Activated CD8-positive, alpha-beta T cell treated with anti-CD3 and anti-CD28 coated beads for 36 hours (primary cell): ENCODE measurements around the gene SAFB2. TPM values are rescaled to one million over a fixed set of nuclear protein-coding genes. Genes with fewer than 3 reads are reported as not detected.

Experiments
- ATAC-seq: fragments of 200-7000 bp; cut with Tn5 transposase; one replicate; pipeline ENCODE4 v1.10.0; 2021; ENCODE audit warnings: mild to moderate bottlenecking, moderate library complexity
- CTCF ChIA-PET: fragments of 350-600 bp; sonication (Branson Sonifier 250); formaldehyde crosslinking; loops from one replicate; lab custom pipeline; 2021; ENCODE audit warnings: antibody characterized with exemption; lab: Charles Lee
- POLR2A ChIA-PET: fragments of 350-600 bp; sonication (Branson Sonifier 250); formaldehyde crosslinking; loops from one replicate; lab custom pipeline; 2021; ENCODE audit warnings: antibody characterized with exemption; lab: Charles Lee
- DNase-seq: peaks from one replicate; pipeline ENCODE4 v3.0.0-alpha.2; 2020
- H3K27ac Mint-ChIP-seq: one replicate; pipeline ENCODE4 v1.8.0; 2021; ENCODE audit warnings: mild to moderate bottlenecking, mixed read lengths
- H3K27me3 Mint-ChIP-seq: one replicate; pipeline ENCODE4 v1.8.0; 2021; ENCODE audit warnings: mixed read lengths
- H3K36me3 Mint-ChIP-seq: one replicate; pipeline ENCODE4 v1.8.0; 2021; ENCODE audit warnings: low read depth, mixed read lengths
- H3K4me1 Mint-ChIP-seq: one replicate; pipeline ENCODE4 v1.8.0; 2021; ENCODE audit warnings: low read depth, mixed read lengths
- H3K4me3 Mint-ChIP-seq: one replicate; pipeline ENCODE4 v1.8.0; 2021; ENCODE audit warnings: mild to moderate bottlenecking, moderate library complexity, mixed read lengths
- H3K9me3 Mint-ChIP-seq: one replicate; pipeline ENCODE4 v1.8.0; 2021; ENCODE audit warnings: mixed read lengths
- CTCF ChIP-seq: fragments of 200-600 bp; IDR thresholded peaks from one replicate; pipeline ENCODE4 v1.8.0; 2022; ENCODE audit warnings: antibody characterized with exemption, mild to moderate bottlenecking
- intact Hi-C: fragments of 100-400 bp; cut with micrococcal nuclease; formaldehyde crosslinking; loops from one replicate; pipeline ENCODE4 v1.10.0; 2022
- total RNA-seq, 2 experiments: library from RNA; stranded (reverse); gene quantifications; one replicate each; pipeline ENCODE4 v1.2.3, GENCODE V29; 2021

SAFB2 gene
- total RNA-seq, 2 experiments from 2014 or later = 70.8 to 78.0 TPM

- no peak for DNase-seq
- Mint-ChIP-seq H3K36me3 (peaks cover 75% of the 10 kb centered on the region), H3K4me3 (peak overlapping the region; percentile 100), H3K27me3 (no peaks in the 10 kb centered on the region), H3K4me1 (peaks cover 67% of the 10 kb centered on the region), H3K9me3 (no peaks in the 10 kb centered on the region), H3K27ac (peak overlapping the region; percentile 89)
- CTCF ChIA-PET = interaction anchor here (1.0 to 1.4 kb wide), 2 partner anchors 10 to 62 kb away, joined by 3 read pairs; no protein-coding TSS in a partner anchor
- intact Hi-C loops = no loop called here
- no peak for ATAC-seq
- POLR2A ChIA-PET = interaction anchor here (1.0 to 1.4 kb wide), 2 partner anchors 10 to 12 kb away, joined by 3 read pairs; no protein-coding TSS in a partner anchor
- no peak for TF ChIP-seq CTCF
Observed at GRCh38 chr19:5625641-5626040, 3.1 kb upstream of the SAFB2 start.

DNA sequence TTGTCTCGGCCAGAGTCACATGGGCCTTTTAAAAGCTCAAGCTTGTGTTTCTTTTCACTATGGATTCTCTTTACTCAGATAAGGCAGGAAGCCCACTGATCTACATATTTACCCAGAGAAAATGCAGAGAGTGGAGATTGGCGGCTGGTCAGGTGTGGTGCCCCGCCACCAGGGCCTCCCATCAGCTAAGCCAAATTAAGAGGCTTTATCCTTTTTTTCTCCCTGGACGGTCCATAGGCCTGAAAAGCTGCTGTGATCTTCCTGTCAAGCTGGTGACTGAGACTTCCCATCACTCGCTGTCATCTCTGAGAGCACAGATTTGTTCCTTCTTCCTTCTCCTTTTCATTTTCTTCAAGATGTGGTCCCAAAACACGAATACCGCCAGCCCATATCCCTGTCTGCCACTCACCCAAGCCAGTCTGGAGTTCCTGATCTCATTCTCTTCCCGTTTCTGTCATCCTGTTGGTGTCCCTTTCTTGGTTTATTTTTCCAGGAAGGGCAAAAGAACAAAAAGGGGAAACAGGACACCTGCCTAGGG, 2.2 kb upstream of the SAFB2 start:
- intact Hi-C loops = loop anchor here (5.0 kb wide), 1 partner anchor 57 kb away; the partner anchor contains the start of genes HSD11B1L and MICOS13
- TF ChIP-seq CTCF = no peak
- no peak for ATAC-seq
- H3K4me1 Mint-ChIP-seq = peaks cover 68% of the 10 kb centered on the region
- CTCF ChIA-PET = interaction anchor here (1.4 kb wide), 2 partner anchors 9 to 10 kb away, joined by 3 read pairs; no protein-coding TSS in a partner anchor
- DNase-seq = peak; percentile 16
- peaks cover 77% of the 10 kb centered on the region for H3K36me3 Mint-ChIP-seq
- H3K27ac Mint-ChIP-seq = peak overlapping the region; percentile 89
- H3K9me3 Mint-ChIP-seq = no peaks in the 10 kb centered on the region
- no peaks in the 10 kb centered on the region for H3K27me3 Mint-ChIP-seq
- POLR2A ChIA-PET = interaction anchor here (0.5 to 1.4 kb wide), 7 partner anchors 9 to 196 kb away, joined by 3 to 6 read pairs (median 3); no protein-coding TSS in a partner anchor
- peak overlapping the region; percentile 100 for H3K4me3 Mint-ChIP-seq

DNA sequence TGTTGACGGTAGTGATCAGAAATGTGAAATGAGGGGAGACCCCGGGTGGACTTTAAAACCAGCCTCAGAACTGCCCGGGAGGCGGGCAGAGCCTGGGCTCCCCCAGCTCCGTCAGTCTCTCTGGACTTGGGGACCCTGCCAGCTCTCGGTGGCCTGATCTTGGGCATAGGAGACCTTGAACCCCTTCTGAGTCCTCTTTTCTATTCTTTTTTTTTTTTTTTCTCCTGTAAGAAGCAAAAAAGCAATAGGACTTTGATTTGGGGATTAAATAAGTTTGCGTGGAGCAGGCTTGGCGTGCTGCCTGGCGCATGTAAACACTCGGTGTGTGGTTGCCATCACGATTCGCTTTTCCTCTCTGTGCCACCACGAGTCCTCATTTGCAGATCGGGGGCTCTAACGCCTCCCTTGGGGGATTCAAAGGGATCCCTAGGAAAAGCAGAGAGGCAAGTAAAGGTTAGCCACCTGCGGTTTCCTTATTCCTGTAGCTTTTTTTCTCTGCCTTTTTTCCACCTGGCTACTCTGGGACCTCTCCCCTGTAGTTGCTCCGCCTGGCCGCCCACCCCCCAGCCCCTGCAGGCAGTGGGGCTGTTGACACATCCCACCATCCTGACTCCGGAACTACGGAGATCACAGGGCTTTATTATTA, 1.6 kb upstream of the SAFB2 start:
- peak overlapping the region; percentile 100 for H3K4me3 Mint-ChIP-seq
- H3K27me3 Mint-ChIP-seq = no peaks in the 10 kb centered on the region
- POLR2A ChIA-PET = interaction anchor here (0.6 to 2.9 kb wide), 6 partner anchors 9 to 197 kb away, joined by 3 to 12 read pairs (median 4); no protein-coding TSS in a partner anchor
- H3K4me1 Mint-ChIP-seq = peaks cover 67% of the 10 kb centered on the region
- intact Hi-C loops = loop anchor here (5.0 kb wide), 1 partner anchor 58 kb away; the partner anchor contains the start of genes HSD11B1L and MICOS13
- no peaks in the 10 kb centered on the region for H3K9me3 Mint-ChIP-seq
- DNase-seq = peak; percentile 36
- H3K36me3 Mint-ChIP-seq = peaks cover 72% of the 10 kb centered on the region
- no peak for ATAC-seq
- CTCF ChIA-PET = interaction anchor here (1.4 kb wide), 2 partner anchors 10 to 11 kb away, joined by 3 read pairs; no protein-coding TSS in a partner anchor
- H3K27ac Mint-ChIP-seq = peak overlapping the region; percentile 89
- TF ChIP-seq CTCF = no peak

DNA sequence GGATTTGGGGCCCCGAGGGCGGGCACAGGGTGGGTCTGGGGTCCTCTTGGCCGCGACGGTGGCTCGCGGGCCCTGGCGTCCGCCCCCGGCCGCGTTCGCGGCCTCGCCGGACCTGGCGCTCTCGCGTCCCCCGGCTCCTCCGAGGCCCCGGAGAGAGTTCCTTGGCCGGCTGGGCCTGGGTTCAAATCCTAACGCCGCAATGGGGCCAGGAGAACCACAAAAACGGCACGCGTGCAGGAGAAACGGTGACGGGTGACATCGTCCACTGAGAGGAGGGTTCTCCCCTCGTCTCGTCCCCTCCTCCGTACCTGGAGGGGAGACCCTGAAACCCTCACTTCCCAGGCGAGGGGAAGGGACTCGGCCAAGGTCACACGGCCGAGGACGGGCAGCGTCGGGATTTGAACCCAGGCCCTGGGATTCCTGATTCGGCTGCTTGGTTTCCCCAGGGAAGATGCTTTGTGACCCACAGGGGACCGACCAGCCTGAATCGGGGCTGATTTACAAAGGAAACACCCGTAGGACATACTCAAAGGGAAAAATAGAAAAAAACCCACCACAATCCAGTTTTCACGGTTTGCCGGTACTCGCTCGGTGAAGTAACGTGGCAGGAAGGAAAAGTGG, 931 bp upstream of the SAFB2 start:
- intact Hi-C loops = loop anchor here (5.0 kb wide), 1 partner anchor 59 kb away; the partner anchor contains the start of genes HSD11B1L and MICOS13
- Mint-ChIP-seq H3K4me3 (peak overlapping the region; percentile 100), H3K27me3 (no peaks in the 10 kb centered on the region), H3K4me1 (peaks cover 67% of the 10 kb centered on the region), H3K27ac (peak overlapping the region; percentile 100), H3K9me3 (no peaks in the 10 kb centered on the region), H3K36me3 (peaks cover 71% of the 10 kb centered on the region)
- ChIA-PET CTCF (interaction anchor here (1.4 to 4.2 kb wide), 3 partner anchors 10 to 97 kb away, joined by 3 to 32 read pairs (median 5); partner anchors contain the start of genes CATSPERD, LONP1 and RPL36), POLR2A (interaction anchor here (0.6 to 5.7 kb wide), 15 partner anchors 10 to 712 kb away, joined by 3 to 17 read pairs (median 5); partner anchors contain the start of genes RPL36 and VMAC)
- ATAC-seq = no peak
- no peak for TF ChIP-seq CTCF
- DNase-seq = no peak
